H9 (cell line): ENCODE results near the gene IGLL5. TPM values are rescaled to one million over a fixed set of nuclear protein-coding genes. Genes with fewer than 3 reads are reported as not detected.

ENCODE experiments used
- DNase-seq: peaks from one replicate; pipeline ENCODE4 v3.0.0-alpha.2; 2017
- H2AFZ ChIP-seq: one replicate; pipeline ENCODE4 v1.6.1; 2013; ENCODE audit warnings: mild to moderate bottlenecking, low read length, control low read depth, moderate library complexity
- H2AK5ac ChIP-seq: 2 replicates; pipeline ENCODE4 v1.6.1; 2013; ENCODE audit warnings: low read length, control low read depth, mixed read lengths; ENCODE audit not compliant: insufficient read length
- H2BK120ac ChIP-seq: one replicate; pipeline ENCODE4 v1.6.1; 2013; ENCODE audit warnings: low read depth, mild to moderate bottlenecking, low read length, control low read depth, inconsistent platforms; ENCODE audit not compliant: poor library complexity, severe bottlenecking
- H2BK12ac ChIP-seq: 2 replicates; pipeline ENCODE4 v1.6.1; 2013; ENCODE audit warnings: low read length, control low read depth, mixed read lengths, low read depth; ENCODE audit not compliant: insufficient read length
- H2BK15ac ChIP-seq: 2 replicates; pipeline ENCODE4 v1.6.1; 2013; ENCODE audit warnings: low read depth, low read length, control low read depth
- H2BK20ac ChIP-seq: one replicate; pipeline ENCODE4 v1.6.1; 2013; ENCODE audit warnings: low read depth, mild to moderate bottlenecking, low read length, control low read depth, inconsistent platforms; ENCODE audit not compliant: poor library complexity, severe bottlenecking
- H2BK5ac ChIP-seq: 2 replicates; pipeline ENCODE4 v1.6.1; 2013; ENCODE audit warnings: low read length, control low read depth, mixed read lengths; ENCODE audit not compliant: insufficient read length
- H3K14ac ChIP-seq: 2 replicates; pipeline ENCODE4 v1.6.1; 2013; ENCODE audit warnings: low read length, control low read depth; ENCODE audit not compliant: insufficient read depth
- H3K18ac ChIP-seq: 2 replicates; pipeline ENCODE4 v1.6.1; 2013; ENCODE audit warnings: low read depth, mild to moderate bottlenecking, mixed read lengths, low read length, control low read depth; ENCODE audit not compliant: insufficient read length
- H3K23ac ChIP-seq: 2 replicates; pipeline ENCODE4 v1.6.1; 2013; ENCODE audit warnings: low read length, control low read depth, mixed read lengths, low read depth; ENCODE audit not compliant: insufficient read length
- H3K23me2 ChIP-seq: 2 replicates; pipeline ENCODE4 v1.6.1; 2013; ENCODE audit warnings: low read depth, mild to moderate bottlenecking, mixed read lengths, low read length, control low read depth; ENCODE audit not compliant: insufficient read length, poor library complexity, severe bottlenecking
- H3K27ac ChIP-seq: 2 replicates; pipeline ENCODE4 v1.5.1; 2013; ENCODE audit warnings: low read length, control low read depth, mixed read lengths, low read depth; ENCODE audit not compliant: insufficient read length
- H3K27me3 ChIP-seq: 2 replicates; pipeline ENCODE4 v1.6.1; 2013; ENCODE audit warnings: low read length, control low read depth, inconsistent platforms; ENCODE audit not compliant: insufficient read depth
- H3K4ac ChIP-seq: 2 replicates; pipeline ENCODE4 v1.6.1; 2013; ENCODE audit warnings: low read depth, mild to moderate bottlenecking, control low read depth, inconsistent platforms, low read length, moderate library complexity
- H3K4me1 ChIP-seq: 2 replicates; pipeline ENCODE4 v1.6.1; 2013; ENCODE audit warnings: low read length, control low read depth, inconsistent platforms; ENCODE audit not compliant: insufficient read depth
- H3K4me2 ChIP-seq: 2 replicates; pipeline ENCODE4 v1.6.1; 2013; ENCODE audit warnings: low read length, control low read depth, mixed read lengths; ENCODE audit not compliant: insufficient read length, insufficient read depth
- H3K56ac ChIP-seq: 2 replicates; pipeline ENCODE4 v1.6.1; 2013; ENCODE audit warnings: low read depth, mild to moderate bottlenecking, mixed read lengths, low read length, control low read depth; ENCODE audit not compliant: insufficient read length
- H3K79me1 ChIP-seq: 2 replicates; pipeline ENCODE4 v1.6.1; 2013; ENCODE audit warnings: low read depth, mild to moderate bottlenecking, moderate library complexity, low read length, control low read depth, inconsistent platforms; ENCODE audit not compliant: insufficient read depth, poor library complexity, severe bottlenecking
- H3K79me2 ChIP-seq: 2 replicates; pipeline ENCODE4 v1.6.1; 2013; ENCODE audit warnings: low read length, control low read depth, inconsistent platforms; ENCODE audit not compliant: insufficient read depth
- H3K9ac ChIP-seq: 2 replicates; pipeline ENCODE4 v1.6.1; 2013; ENCODE audit warnings: low read length, control low read depth, mixed read lengths; ENCODE audit not compliant: insufficient read length; ENCODE audit errors: extremely low read depth
- H3K9me3 ChIP-seq: one replicate; pipeline ENCODE4 v1.6.1; 2013; ENCODE audit warnings: low read depth, low read length, inconsistent platforms; ENCODE audit not compliant: control insufficient read depth
- H3T11ph ChIP-seq: one replicate; pipeline ENCODE4 v1.6.1; 2013; ENCODE audit warnings: mild to moderate bottlenecking, low read length, control low read depth, inconsistent platforms
- H4K20me1 ChIP-seq: one replicate; pipeline ENCODE4 v1.6.1; 2013; ENCODE audit not compliant: control insufficient read depth, insufficient read length, insufficient read depth
- H4K5ac ChIP-seq: 2 replicates; pipeline ENCODE4 v1.6.1; 2013; ENCODE audit warnings: low read depth, mild to moderate bottlenecking, mixed read lengths, low read length, control low read depth; ENCODE audit not compliant: insufficient read length
- H4K8ac ChIP-seq: replicated peaks from 2 replicates; pipeline ENCODE4 v1.6.1; 2013; ENCODE audit warnings: low read length, control low read depth, mixed read lengths, low read depth; ENCODE audit not compliant: insufficient read length
- H4K91ac ChIP-seq: 2 replicates; pipeline ENCODE4 v1.6.1; 2013; ENCODE audit warnings: low read depth, mild to moderate bottlenecking, moderate library complexity, mixed read lengths, low read length, control low read depth; ENCODE audit not compliant: insufficient read length
- H3K27ac Mint-ChIP-seq, 3 experiments: 2 replicates in 2 of 3; 3 replicates in 1 of 3; pipeline ENCODE4 v1.8.0; 2020 to 2021; ENCODE audit warnings: mixed read lengths in 3 of 3, mild to moderate bottlenecking in 1 of 3, moderate library complexity in 1 of 3
- H3K27me3 Mint-ChIP-seq: 2 replicates; pipeline ENCODE4 v1.8.0; 2021; ENCODE audit warnings: low read depth, mild to moderate bottlenecking, moderate library complexity, mixed read lengths
- H3K36me3 Mint-ChIP-seq, 3 experiments: 2 replicates in 2 of 3; 3 replicates in 1 of 3; pipeline ENCODE4 v1.8.0; 2020 to 2021; ENCODE audit warnings: low read depth in 3 of 3, mixed read lengths in 3 of 3; ENCODE audit not compliant: insufficient read depth in 1 of 3
- H3K4me1 Mint-ChIP-seq, 2 experiments: 2 replicates each; pipeline ENCODE4 v1.8.0; 2020; ENCODE audit warnings: mixed read lengths in 2 of 2
- H3K4me3 Mint-ChIP-seq, 2 experiments: 2 replicates in 1 of 2; 3 replicates in 1 of 2; pipeline ENCODE4 v1.8.0; 2020 to 2021; ENCODE audit warnings: mild to moderate bottlenecking in 2 of 2, mixed read lengths in 2 of 2, moderate library complexity in 1 of 2
- H3K9me3 Mint-ChIP-seq, 2 experiments: 2 replicates in 1 of 2; 3 replicates in 1 of 2; pipeline ENCODE4 v1.8.0; 2020; ENCODE audit warnings: mild to moderate bottlenecking in 2 of 2, mixed read lengths in 2 of 2, moderate library complexity in 1 of 2
- WGBS: extraction: QIAGEN DNeasy Blood & Tissue Kit; methylation state at CpG from one replicate; pipeline ENCODE4 v1.1.7; 2013; ENCODE audit warnings: missing lambda C conversion rate, low lambda C conversion rate, mixed read lengths; ENCODE audit not compliant: insufficient read length; ENCODE audit errors: extremely low coverage; 5-methylcytosine and 5-hydroxymethylcytosine counted together
- total RNA-seq: library from RNA; stranded (reverse); gene quantifications from 2 replicates; pipeline ENCODE4 v1.2.1, GENCODE V29; 2021
- TF ChIP-seq, protein P1 (sequence below): fragments of 200-600 bp; sonication (generic); conservative IDR thresholded peaks from 3 replicates; pipeline ENCODE4 v1.8.0; 2021; ENCODE audit warnings: antibody characterized with exemption, mild to moderate bottlenecking

The IGLL5 gene
- total RNA-seq, 1 experiment from 2014 or later = not detected

DNA sequence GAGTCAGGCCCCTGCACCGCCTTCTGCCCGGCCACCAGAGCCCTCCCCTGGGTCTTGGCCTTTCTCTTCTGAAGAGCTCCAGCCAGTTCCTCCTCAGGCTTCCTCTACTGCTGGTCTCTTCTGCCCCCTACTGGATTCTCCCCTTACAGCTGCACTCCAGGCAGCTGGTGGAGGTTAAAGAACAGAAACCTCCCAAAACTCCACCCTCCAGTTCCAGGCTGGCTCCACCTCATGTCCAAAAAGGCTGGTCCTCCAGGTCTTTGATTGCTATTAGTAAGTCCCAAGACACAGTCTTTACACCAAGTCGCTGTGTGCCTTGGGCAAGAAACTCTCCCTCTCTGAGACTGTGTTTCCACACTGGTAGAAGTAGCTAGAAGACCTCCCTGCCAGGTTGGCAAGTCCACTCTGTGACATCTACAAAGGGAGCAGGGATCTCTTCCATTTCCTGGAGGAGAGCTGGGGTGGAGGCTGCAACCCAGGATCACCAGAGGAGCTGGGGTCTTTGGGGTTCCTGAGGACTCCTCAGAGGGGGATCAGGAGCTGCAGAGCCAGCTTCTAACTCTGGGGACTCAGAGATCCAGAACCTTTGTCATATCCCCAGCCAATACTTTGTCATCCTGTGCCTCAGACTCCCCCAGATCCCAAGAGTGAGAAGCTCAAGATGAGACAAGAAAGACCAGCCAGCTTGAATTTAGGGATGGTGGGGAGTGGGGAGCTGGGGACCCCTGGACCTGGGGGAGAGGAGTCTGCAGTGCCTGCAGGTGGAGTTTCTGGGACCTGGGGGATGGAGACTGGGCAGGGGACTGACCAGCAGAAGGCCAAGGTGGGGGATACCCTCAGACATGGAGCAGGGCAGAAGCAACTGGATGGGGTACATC, 3.4 kb upstream of the IGLL5 start:
- DNase-seq = peak; percentile 84
- H2BK20ac ChIP-seq = no peak overlapping the region
- no peak overlapping the region for H3K9ac ChIP-seq
- no peaks in the 10 kb centered on the region for H3K23me2 ChIP-seq
- no peak overlapping the region for H3K4me3 Mint-ChIP-seq
- H3K79me2 ChIP-seq = no peaks in the 10 kb centered on the region
- H3K18ac ChIP-seq = no peak overlapping the region
- H4K5ac ChIP-seq = no peak overlapping the region
- H3K27ac Mint-ChIP-seq = no peak overlapping the region
- WGBS = no CpG with 5 or more reads among the region's 3 CpGs
- no peak overlapping the region for H2AFZ ChIP-seq
- no peaks in the 10 kb centered on the region for H3K9me3 ChIP-seq
- H3K14ac ChIP-seq = no peak overlapping the region
- H2AK5ac ChIP-seq = no peak overlapping the region
- no peak overlapping the region for H3K56ac ChIP-seq
- H3K27me3 Mint-ChIP-seq = peaks cover 100% of the 10 kb centered on the region
- no peak overlapping the region for H3K4me2 ChIP-seq
- H2BK15ac ChIP-seq = no peak overlapping the region
- no peaks in the 10 kb centered on the region for H3K36me3 Mint-ChIP-seq
- H3K9me3 Mint-ChIP-seq = no peaks in the 10 kb centered on the region
- H2BK120ac ChIP-seq = no peak overlapping the region
- H4K8ac ChIP-seq = no peak overlapping the region
- H3K4me1 Mint-ChIP-seq = no peaks in the 10 kb centered on the region
- no peak overlapping the region for H2BK12ac ChIP-seq
- TF ChIP-seq, protein P1, sequence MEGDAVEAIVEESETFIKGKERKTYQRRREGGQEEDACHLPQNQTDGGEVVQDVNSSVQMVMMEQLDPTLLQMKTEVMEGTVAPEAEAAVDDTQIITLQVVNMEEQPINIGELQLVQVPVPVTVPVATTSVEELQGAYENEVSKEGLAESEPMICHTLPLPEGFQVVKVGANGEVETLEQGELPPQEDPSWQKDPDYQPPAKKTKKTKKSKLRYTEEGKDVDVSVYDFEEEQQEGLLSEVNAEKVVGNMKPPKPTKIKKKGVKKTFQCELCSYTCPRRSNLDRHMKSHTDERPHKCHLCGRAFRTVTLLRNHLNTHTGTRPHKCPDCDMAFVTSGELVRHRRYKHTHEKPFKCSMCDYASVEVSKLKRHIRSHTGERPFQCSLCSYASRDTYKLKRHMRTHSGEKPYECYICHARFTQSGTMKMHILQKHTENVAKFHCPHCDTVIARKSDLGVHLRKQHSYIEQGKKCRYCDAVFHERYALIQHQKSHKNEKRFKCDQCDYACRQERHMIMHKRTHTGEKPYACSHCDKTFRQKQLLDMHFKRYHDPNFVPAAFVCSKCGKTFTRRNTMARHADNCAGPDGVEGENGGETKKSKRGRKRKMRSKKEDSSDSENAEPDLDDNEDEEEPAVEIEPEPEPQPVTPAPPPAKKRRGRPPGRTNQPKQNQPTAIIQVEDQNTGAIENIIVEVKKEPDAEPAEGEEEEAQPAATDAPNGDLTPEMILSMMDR = peak; percentile 90
- H3K4me1 ChIP-seq = no peaks in the 10 kb centered on the region
- no peaks in the 10 kb centered on the region for H3K79me1 ChIP-seq
- H4K91ac ChIP-seq = no peak overlapping the region
- no peak overlapping the region for H2BK5ac ChIP-seq
- H3K27ac ChIP-seq = no peak overlapping the region
- H3K27me3 ChIP-seq = peaks cover 6% of the 10 kb centered on the region; the same call in 1 of the 2 replicates
- H3T11ph ChIP-seq = no peak overlapping the region
- H3K23ac ChIP-seq = no peak overlapping the region
- no peak overlapping the region for H3K4ac ChIP-seq
- H4K20me1 ChIP-seq = no peaks in the 10 kb centered on the region
